WTC11 (cell line): Measurements from ENCODE around the gene SDHB. TPM values are rescaled to one million over a fixed set of nuclear protein-coding genes. Genes with fewer than 3 reads are reported as not detected.

Source experiments
- ATAC-seq: fragments of 200-7000 bp; cut with Tn5 transposase; 2 replicates; pipeline ENCODE4 v1.10.0; 2021; ENCODE audit warnings: mild to moderate bottlenecking, moderate library complexity
- CTCF ChIA-PET: fragments of 300-600 bp; sonication (Branson Sonifier 250); formaldehyde crosslinking; loops from one replicate; lab custom pipeline; 2021; ENCODE audit warnings: antibody characterized with exemption; lab: Charles Lee
- POLR2A ChIA-PET: fragments of 350-600 bp; sonication (Branson Sonifier 250); formaldehyde crosslinking; loops from one replicate; lab custom pipeline; 2021; ENCODE audit warnings: antibody characterized with exemption; lab: Charles Lee
- DNase-seq: peaks from one replicate; pipeline ENCODE4 v3.0.0; 2021; ENCODE audit warnings: low spot score
- H3K27ac Mint-ChIP-seq: 2 replicates; pipeline ENCODE4 v1.8.0; 2021; ENCODE audit warnings: mixed read lengths
- H3K27me3 Mint-ChIP-seq: 2 replicates; pipeline ENCODE4 v1.8.0; 2021; ENCODE audit warnings: low read depth, mild to moderate bottlenecking, moderate library complexity, mixed read lengths
- H3K36me3 Mint-ChIP-seq: 2 replicates; pipeline ENCODE4 v1.8.0; 2021; ENCODE audit warnings: mixed read lengths
- H3K4me1 Mint-ChIP-seq: 2 replicates; pipeline ENCODE4 v1.8.0; 2022; ENCODE audit warnings: mixed read lengths
- H3K4me3 Mint-ChIP-seq: 2 replicates; pipeline ENCODE4 v1.8.0; 2021; ENCODE audit warnings: mild to moderate bottlenecking, moderate library complexity, mixed read lengths
- H3K9me3 Mint-ChIP-seq: 2 replicates; pipeline ENCODE4 v1.8.0; 2021; ENCODE audit warnings: mixed read lengths
- AFF4 ChIP-seq: sonication (generic); formaldehyde crosslinking; IDR thresholded peaks from 2 replicates; pipeline ENCODE4 v1.8.1; 2023; ENCODE audit warnings: mild to moderate bottlenecking, missing genetic modification reagents, borderline replicate concordance
- ELF4 ChIP-seq: sonication (generic); formaldehyde crosslinking; IDR thresholded peaks from 2 replicates; pipeline ENCODE4 v1.8.1; 2022; ENCODE audit warnings: low read depth, mild to moderate bottlenecking, moderate library complexity, missing genetic modification reagents
- EMX1 ChIP-seq: fragments of 250-450 bp; sonication (Bioruptor Pico); IDR thresholded peaks from 2 replicates; pipeline ENCODE4 v1.8.0; 2021; ENCODE audit warnings: mild to moderate bottlenecking
- ESRRA ChIP-seq: sonication (generic); formaldehyde crosslinking; IDR thresholded peaks from 2 replicates; pipeline ENCODE4 v1.8.1; 2022; ENCODE audit warnings: mild to moderate bottlenecking, missing genetic modification reagents, borderline replicate concordance
- FOXP1 ChIP-seq: sonication (generic); formaldehyde crosslinking; IDR thresholded peaks from 2 replicates; pipeline ENCODE4 v1.8.0; 2022; ENCODE audit warnings: missing genetic modification reagents, mild to moderate bottlenecking, moderate library complexity, borderline replicate concordance
- GRHL2 ChIP-seq: fragments of 250-450 bp; sonication (Bioruptor Pico); IDR thresholded peaks from 2 replicates; pipeline ENCODE4 v1.8.0; 2022; ENCODE audit warnings: mild to moderate bottlenecking, moderate library complexity; ENCODE audit not compliant: insufficient replicate concordance, severe bottlenecking
- PRDM15 ChIP-seq: sonication (generic); formaldehyde crosslinking; IDR thresholded peaks from 2 replicates; pipeline ENCODE4 v1.8.0; 2022; ENCODE audit warnings: missing genetic modification reagents
- SP1 ChIP-seq: sonication (generic); formaldehyde crosslinking; conservative IDR thresholded peaks from 2 replicates; pipeline ENCODE4 v1.8.1; 2022; ENCODE audit warnings: missing genetic modification reagents
- TCF7 ChIP-seq: sonication (generic); formaldehyde crosslinking; IDR thresholded peaks from 2 replicates; pipeline ENCODE4 v1.8.0; 2022; ENCODE audit warnings: mild to moderate bottlenecking, low read depth, missing genetic modification reagents, moderate library complexity
- TP53 ChIP-seq: sonication (generic); formaldehyde crosslinking; IDR thresholded peaks from 2 replicates; pipeline ENCODE4 v1.8.1; 2023; ENCODE audit warnings: mild to moderate bottlenecking, missing genetic modification reagents
- USF2 ChIP-seq: sonication (generic); formaldehyde crosslinking; IDR thresholded peaks from 2 replicates; pipeline ENCODE4 v1.8.1; 2023; ENCODE audit warnings: mild to moderate bottlenecking, missing genetic modification reagents, moderate library complexity
- ZBTB21 ChIP-seq: sonication (generic); formaldehyde crosslinking; IDR thresholded peaks from 2 replicates; pipeline ENCODE4 v1.8.1; 2023; ENCODE audit warnings: mild to moderate bottlenecking, missing genetic modification reagents, borderline replicate concordance
- ZNF121 ChIP-seq: sonication (generic); formaldehyde crosslinking; IDR thresholded peaks from 2 replicates; pipeline ENCODE4 v1.8.0; 2023; ENCODE audit warnings: missing genetic modification reagents
- ZNF232 ChIP-seq: sonication (generic); formaldehyde crosslinking; IDR thresholded peaks from 2 replicates; pipeline ENCODE4 v1.8.0; 2022; ENCODE audit warnings: mild to moderate bottlenecking, missing genetic modification reagents
- ZNF263 ChIP-seq: sonication (generic); formaldehyde crosslinking; IDR thresholded peaks from 2 replicates; pipeline ENCODE4 v1.8.1; 2022; ENCODE audit warnings: low read depth, mild to moderate bottlenecking, moderate library complexity, missing genetic modification reagents
- ZNF416 ChIP-seq: fragments of 250-450 bp; sonication (Bioruptor Pico); IDR thresholded peaks from 2 replicates; pipeline ENCODE4 v1.9.0; 2021; ENCODE audit warnings: mild to moderate bottlenecking, inconsistent platforms
- total RNA-seq: library from RNA; stranded (reverse); gene quantifications from 3 replicates; pipeline ENCODE4 v1.2.3, GENCODE V29; 2021
- TF ChIP-seq, protein P1 (sequence below): sonication (generic); formaldehyde crosslinking; IDR thresholded peaks from 2 replicates; pipeline ENCODE4 v1.8.0; 2022; ENCODE audit warnings: mild to moderate bottlenecking, missing genetic modification reagents
- TF ChIP-seq, protein P2 (sequence below): fragments of 250-450 bp; sonication (Bioruptor Pico); IDR thresholded peaks from 2 replicates; pipeline ENCODE4 v2.1.2; 2022; ENCODE audit warnings: mild to moderate bottlenecking, moderate library complexity
- TF ChIP-seq, protein P3 (sequence below): sonication (generic); formaldehyde crosslinking; conservative IDR thresholded peaks from 2 replicates; pipeline ENCODE4 v1.8.1; 2022; ENCODE audit warnings: mild to moderate bottlenecking, missing genetic modification reagents
- TF ChIP-seq, protein P4 (sequence below): sonication (generic); formaldehyde crosslinking; IDR thresholded peaks from 2 replicates; pipeline ENCODE4 v1.8.1; 2022; ENCODE audit warnings: low read depth, mild to moderate bottlenecking, moderate library complexity, missing genetic modification reagents, borderline replicate concordance

The SDHB gene
- total RNA-seq, 1 experiment from 2014 or later = 89.5 TPM

DNA sequence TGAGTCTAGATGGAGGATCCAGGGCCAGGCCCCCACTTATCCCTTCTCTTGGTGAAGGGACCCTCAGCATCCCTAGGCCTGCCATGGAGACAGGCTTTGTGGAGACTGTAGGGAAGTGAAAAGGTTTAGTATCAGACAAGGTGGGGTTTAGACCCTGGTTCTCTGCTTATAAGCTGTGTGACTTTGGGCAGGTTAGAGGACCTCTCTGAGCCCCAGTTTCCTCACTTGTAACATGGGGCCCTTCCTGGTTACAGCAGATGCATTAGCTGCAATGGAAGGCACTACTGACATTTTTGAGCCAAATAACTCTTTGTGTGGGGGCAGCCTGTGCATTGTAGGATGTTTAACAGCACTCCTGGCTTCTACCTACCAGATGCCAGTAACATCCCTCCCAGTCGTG lies 42.8 kb upstream of the SDHB start:
- Mint-ChIP-seq H3K27me3 (no peaks in the 10 kb centered on the region; the same call in 1 of the 2 replicates), H3K4me1 (peaks cover 22% of the 10 kb centered on the region), H3K27ac (no peak overlapping the region), H3K36me3 (no peaks in the 10 kb centered on the region), H3K4me3 (no peak overlapping the region), H3K9me3 (no peaks in the 10 kb centered on the region)
- ChIA-PET CTCF (no interaction called here), POLR2A (no interaction called here)
- TF ChIP-seq AFF4 (CRISPR knock-in tag) (no peak), PRDM15 (CRISPR knock-in tag) (no peak), ZBTB21 (CRISPR knock-in tag) (no peak), ZNF121 (no peak), ESRRA (CRISPR knock-in tag) (no peak)
- TF ChIP-seq, protein P1, sequence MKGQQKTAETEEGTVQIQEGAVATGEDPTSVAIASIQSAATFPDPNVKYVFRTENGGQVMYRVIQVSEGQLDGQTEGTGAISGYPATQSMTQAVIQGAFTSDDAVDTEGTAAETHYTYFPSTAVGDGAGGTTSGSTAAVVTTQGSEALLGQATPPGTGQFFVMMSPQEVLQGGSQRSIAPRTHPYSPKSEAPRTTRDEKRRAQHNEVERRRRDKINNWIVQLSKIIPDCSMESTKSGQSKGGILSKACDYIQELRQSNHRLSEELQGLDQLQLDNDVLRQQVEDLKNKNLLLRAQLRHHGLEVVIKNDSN (CRISPR knock-in tag) = no peak
- TF ChIP-seq, protein P2, sequence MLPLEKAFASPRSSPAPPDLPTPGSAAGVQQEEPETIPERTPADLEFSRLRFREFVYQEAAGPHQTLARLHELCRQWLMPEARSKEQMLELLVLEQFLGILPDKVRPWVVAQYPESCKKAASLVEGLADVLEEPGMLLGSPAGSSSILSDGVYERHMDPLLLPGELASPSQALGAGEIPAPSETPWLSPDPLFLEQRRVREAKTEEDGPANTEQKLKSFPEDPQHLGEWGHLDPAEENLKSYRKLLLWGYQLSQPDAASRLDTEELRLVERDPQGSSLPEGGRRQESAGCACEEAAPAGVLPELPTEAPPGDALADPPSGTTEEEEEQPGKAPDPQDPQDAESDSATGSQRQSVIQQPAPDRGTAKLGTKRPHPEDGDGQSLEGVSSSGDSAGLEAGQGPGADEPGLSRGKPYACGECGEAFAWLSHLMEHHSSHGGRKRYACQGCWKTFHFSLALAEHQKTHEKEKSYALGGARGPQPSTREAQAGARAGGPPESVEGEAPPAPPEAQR = no peak
- DNase-seq (no peak), ATAC-seq (no peak)

DNA sequence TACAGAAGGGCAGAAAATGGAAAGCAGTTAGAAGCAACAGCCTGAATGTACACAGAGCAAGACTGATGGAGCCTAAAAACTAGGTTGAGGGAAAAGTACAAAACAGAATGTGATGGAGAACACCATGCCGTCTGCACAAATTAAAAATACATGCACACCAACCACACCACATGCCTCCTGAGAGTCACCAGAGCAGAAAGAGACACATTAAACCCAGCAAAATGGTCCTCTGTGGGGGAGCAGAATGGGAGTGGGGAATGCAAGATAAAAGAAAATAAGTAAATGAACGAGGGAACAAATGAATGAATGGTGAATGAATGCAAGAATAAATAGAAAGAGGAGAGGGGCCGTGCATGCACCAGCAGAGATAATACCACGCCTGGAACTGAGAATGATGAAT lies 41.3 kb upstream of the SDHB start:
- no peaks in the 10 kb centered on the region for H3K36me3 Mint-ChIP-seq
- TF ChIP-seq FOXP1 (CRISPR knock-in tag) (no peak), GRHL2 (CRISPR knock-in tag) (no peak), SP1 (CRISPR knock-in tag) (no peak), ZNF416 (CRISPR knock-in tag) (no peak), TCF7 (CRISPR knock-in tag) (no peak), ZNF232 (CRISPR knock-in tag) (no peak), TP53 (CRISPR knock-in tag) (no peak), USF2 (CRISPR knock-in tag) (no peak), ELF4 (CRISPR knock-in tag) (no peak), ZBTB21 (CRISPR knock-in tag) (no peak), ZNF263 (CRISPR knock-in tag) (no peak), EMX1 (CRISPR knock-in tag) (no peak)
- TF ChIP-seq, protein P3, sequence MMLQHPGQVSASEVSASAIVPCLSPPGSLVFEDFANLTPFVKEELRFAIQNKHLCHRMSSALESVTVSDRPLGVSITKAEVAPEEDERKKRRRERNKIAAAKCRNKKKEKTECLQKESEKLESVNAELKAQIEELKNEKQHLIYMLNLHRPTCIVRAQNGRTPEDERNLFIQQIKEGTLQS (CRISPR knock-in tag) = no peak
- TF ChIP-seq, protein P4, sequence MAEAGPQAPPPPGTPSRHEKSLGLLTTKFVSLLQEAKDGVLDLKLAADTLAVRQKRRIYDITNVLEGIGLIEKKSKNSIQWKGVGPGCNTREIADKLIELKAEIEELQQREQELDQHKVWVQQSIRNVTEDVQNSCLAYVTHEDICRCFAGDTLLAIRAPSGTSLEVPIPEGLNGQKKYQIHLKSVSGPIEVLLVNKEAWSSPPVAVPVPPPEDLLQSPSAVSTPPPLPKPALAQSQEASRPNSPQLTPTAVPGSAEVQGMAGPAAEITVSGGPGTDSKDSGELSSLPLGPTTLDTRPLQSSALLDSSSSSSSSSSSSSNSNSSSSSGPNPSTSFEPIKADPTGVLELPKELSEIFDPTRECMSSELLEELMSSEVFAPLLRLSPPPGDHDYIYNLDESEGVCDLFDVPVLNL (CRISPR knock-in tag) = no peak
- H3K4me3 Mint-ChIP-seq = no peak overlapping the region
- H3K27ac Mint-ChIP-seq = no peak overlapping the region
- ChIA-PET CTCF (no interaction called here), POLR2A (no interaction called here)
- no peaks in the 10 kb centered on the region; the same call in 1 of the 2 replicates for H3K27me3 Mint-ChIP-seq
- H3K4me1 Mint-ChIP-seq = peaks cover 22% of the 10 kb centered on the region
- no peaks in the 10 kb centered on the region for H3K9me3 Mint-ChIP-seq
- DNase-seq = no peak
- ATAC-seq = no peak
